ACC112 (cell line): ENCODE results near the gene LUC7L3.

Source experiments
- H2AFZ ChIP-seq: fragments of 200-600 bp; sonication (generic); one replicate; pipeline ENCODE4 v1.6.0; 2017; ENCODE audit warnings: antibody characterized with exemption, low read length; ENCODE audit not compliant: unreplicated experiment
- H3K27ac ChIP-seq: fragments of 200-600 bp; sonication (generic); 2 replicates; pipeline ENCODE4 v1.5.1; 2014; ENCODE audit warnings: low read depth, mild to moderate bottlenecking, antibody characterized with exemption, low read length, moderate library complexity
- H3K27me3 ChIP-seq: fragments of 200-600 bp; sonication (generic); 2 replicates; pipeline ENCODE4 v1.6.1; 2014; ENCODE audit warnings: mild to moderate bottlenecking, antibody characterized with exemption, low read length, moderate library complexity, mixed read lengths; ENCODE audit not compliant: insufficient read depth
- H3K36me3 ChIP-seq: fragments of 200-600 bp; sonication (generic); 2 replicates; pipeline ENCODE4 v1.6.1; 2016; ENCODE audit warnings: mild to moderate bottlenecking, antibody characterized with exemption, low read length, moderate library complexity, mixed read lengths; ENCODE audit not compliant: insufficient read depth
- H3K4me1 ChIP-seq: fragments of 200-600 bp; sonication (generic); one replicate; pipeline ENCODE4 v1.6.1; 2016; ENCODE audit warnings: low read length, mixed read lengths; ENCODE audit not compliant: insufficient read depth, unreplicated experiment, control insufficient read depth
- H3K4me3 ChIP-seq: fragments of 200-600 bp; sonication (generic); 2 replicates; pipeline ENCODE4 v1.5.1; 2014; ENCODE audit warnings: mild to moderate bottlenecking, low read depth, low read length
- H3K79me2 ChIP-seq: fragments of 200-600 bp; sonication (generic); one replicate; pipeline ENCODE4 v1.6.0; 2016; ENCODE audit warnings: low read length; ENCODE audit not compliant: control insufficient read depth, unreplicated experiment, insufficient read depth

Gene LUC7L3

DNA sequence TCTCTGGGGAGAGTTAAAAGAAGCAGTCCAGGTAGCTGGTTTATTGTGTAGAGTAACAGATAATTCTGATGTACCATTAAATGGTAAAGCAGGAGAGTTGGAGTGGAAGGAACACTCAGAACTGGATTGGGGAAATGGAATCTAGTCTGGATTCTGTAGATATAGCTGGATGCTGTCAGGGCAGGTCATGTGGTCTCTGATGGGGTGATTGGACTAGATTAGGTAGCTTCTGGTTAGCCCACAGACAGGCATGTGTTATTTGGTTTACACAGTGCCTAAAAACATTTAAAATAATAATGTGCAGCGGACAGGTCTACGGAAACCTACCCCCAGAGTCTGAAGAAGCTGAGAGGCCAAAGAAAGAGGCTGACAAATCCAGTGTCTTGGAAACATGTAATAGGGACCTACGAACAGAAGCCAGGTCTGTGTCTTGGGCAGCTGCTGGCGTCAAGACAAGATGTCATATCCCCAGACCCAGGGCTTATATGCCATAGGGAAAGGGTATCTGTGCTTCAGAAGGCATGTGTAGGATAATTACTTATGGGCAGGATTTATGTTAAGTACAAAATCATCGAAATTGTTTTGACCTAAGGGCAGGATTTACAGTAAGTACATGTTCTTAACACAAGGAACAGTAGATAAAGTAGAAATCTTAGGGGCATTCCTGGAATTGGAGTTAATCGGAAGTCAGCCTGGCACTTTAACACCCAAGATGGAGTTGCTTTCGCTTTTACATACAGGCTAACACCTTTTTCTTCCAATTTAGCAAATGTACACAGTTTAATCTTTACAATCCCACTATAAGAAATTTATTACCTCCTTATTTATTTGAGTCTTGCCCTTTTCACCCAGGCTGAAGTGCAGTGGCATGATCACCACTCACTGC, 12.4 kb downstream of the LUC7L3 start:
- peaks cover 6% of the 10 kb centered on the region for H3K4me1 ChIP-seq
- peaks cover 94% of the 10 kb centered on the region for H3K79me2 ChIP-seq
- H2AFZ ChIP-seq = no peak overlapping the region
- H3K4me3 ChIP-seq = no peak overlapping the region
- no peak overlapping the region for H3K27ac ChIP-seq
- H3K36me3 ChIP-seq = no peaks in the 10 kb centered on the region
- H3K27me3 ChIP-seq = no peaks in the 10 kb centered on the region

DNA sequence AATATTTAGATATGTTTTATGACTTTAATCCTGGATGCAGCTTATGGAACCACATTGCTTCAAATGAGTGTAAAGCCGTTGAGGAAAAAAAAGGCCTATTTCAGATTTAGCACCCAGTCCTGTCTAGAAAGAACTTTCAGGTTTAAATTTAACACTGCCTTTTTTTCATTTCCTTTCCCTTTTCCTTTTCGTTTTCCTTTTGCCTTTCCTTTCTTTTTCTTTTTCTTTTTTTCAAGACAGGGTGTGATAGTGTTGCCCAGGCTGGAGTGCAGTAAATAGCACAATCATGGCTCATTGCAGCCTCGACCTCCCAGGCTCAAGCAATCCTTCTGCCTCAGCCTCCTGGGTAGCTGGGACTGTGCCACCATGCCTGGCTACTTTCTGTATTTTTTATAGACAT, 15.9 kb downstream of the LUC7L3 start:
- H3K27me3 ChIP-seq = no peaks in the 10 kb centered on the region
- H3K4me3 ChIP-seq = no peak overlapping the region
- no peak overlapping the region for H2AFZ ChIP-seq
- peaks cover 3% of the 10 kb centered on the region for H3K4me1 ChIP-seq
- H3K36me3 ChIP-seq = peaks cover 15% of the 10 kb centered on the region
- no peak overlapping the region for H3K27ac ChIP-seq
- peaks cover 92% of the 10 kb centered on the region for H3K79me2 ChIP-seq

DNA sequence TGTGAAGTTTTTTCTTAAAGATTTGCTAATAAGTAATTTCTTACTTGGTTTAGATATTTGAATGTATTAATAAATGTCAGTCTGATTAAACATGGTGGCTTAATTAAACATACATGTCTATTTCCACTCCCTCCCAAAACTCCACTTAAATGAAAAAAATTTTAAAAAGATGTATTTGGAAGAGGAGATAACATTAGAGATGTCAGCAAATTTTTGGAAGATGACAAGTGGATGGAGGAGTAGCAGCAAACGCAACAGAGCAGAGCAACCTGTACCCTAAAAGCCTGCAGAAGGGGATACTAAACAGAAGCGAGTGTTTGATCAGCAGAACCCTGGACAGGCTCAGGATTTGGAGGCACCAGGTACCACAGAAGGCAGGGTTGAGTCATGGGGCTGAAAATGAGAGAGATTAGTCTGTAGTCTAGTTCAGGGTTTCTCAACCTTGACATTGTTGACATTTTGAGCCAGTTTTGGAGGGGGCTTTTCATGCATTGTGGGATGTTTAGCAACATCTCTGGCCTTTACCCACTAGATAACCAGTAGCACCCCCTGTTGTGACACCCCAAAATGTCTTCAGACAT, 17.8 kb downstream of the LUC7L3 start:
- H3K27ac ChIP-seq = no peak overlapping the region
- peaks cover 84% of the 10 kb centered on the region for H3K79me2 ChIP-seq
- no peaks in the 10 kb centered on the region for H3K4me1 ChIP-seq
- peaks cover 31% of the 10 kb centered on the region for H3K36me3 ChIP-seq
- H3K27me3 ChIP-seq = no peaks in the 10 kb centered on the region
- H2AFZ ChIP-seq = no peak overlapping the region
- no peak overlapping the region for H3K4me3 ChIP-seq

DNA sequence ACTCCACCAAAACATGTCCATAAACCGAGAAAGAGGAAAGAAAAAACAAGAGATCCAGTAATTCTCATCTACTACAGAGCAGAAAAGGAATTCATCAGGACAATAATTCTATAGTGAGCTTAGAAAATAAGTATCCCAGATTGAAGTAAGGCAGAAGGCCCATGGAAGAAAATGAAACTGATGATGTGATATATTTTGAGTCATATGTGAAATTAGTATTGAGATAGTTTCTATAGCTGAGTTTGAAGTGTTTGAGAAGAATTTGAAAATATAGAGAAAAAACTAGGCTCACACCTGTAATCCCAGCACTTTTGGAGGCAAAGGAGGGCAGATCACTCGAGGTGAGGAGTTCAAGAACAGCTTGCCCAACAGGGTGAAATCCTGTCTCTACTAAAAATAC, 19.7 kb downstream of the LUC7L3 start:
- no peaks in the 10 kb centered on the region for H3K4me1 ChIP-seq
- no peak overlapping the region for H2AFZ ChIP-seq
- no peak overlapping the region for H3K27ac ChIP-seq
- peaks cover 45% of the 10 kb centered on the region for H3K36me3 ChIP-seq
- no peak overlapping the region for H3K4me3 ChIP-seq
- no peaks in the 10 kb centered on the region for H3K27me3 ChIP-seq
- H3K79me2 ChIP-seq = peaks cover 69% of the 10 kb centered on the region

DNA sequence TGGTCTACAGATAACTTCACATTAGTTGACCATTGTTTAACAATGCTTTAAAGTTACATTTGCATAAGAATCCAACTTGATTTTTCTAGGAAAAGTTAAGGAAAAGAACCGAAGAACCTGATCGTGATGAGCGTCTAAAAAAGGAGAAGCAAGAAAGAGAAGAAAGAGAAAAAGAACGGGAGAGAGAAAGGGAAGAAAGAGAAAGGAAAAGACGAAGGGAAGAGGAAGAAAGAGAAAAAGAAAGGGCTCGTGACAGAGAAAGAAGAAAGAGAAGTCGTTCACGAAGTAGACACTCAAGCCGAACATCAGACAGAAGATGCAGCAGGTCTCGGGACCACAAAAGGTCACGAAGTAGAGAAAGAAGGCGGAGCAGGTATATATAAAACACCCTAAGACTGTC, 26.2 kb downstream of the LUC7L3 start:
- peaks cover 85% of the 10 kb centered on the region for H3K36me3 ChIP-seq
- no peaks in the 10 kb centered on the region for H3K27me3 ChIP-seq
- H3K4me1 ChIP-seq = no peaks in the 10 kb centered on the region
- peaks cover 11% of the 10 kb centered on the region for H3K79me2 ChIP-seq
- no peak overlapping the region for H3K27ac ChIP-seq
- H3K4me3 ChIP-seq = no peak overlapping the region
- no peak overlapping the region for H2AFZ ChIP-seq

DNA sequence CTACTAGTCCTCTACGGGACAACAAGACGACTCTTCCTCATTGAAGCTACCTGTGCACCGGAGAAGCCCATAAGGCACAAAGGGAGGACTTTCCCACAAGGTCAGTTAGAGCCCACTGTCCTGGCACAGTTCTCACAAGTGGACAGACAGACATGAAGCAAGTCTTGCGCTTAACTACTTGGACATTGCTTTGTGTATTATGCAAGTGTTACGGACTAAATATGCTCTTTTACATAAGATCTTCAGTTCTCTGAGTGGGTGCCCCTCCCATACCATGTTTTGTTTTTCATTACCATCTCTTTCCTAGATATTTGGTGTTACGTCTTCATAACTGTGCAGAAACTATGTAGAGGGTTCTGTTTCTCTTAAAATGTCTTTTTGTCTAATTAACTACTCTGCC, 29.8 kb downstream of the LUC7L3 start:
- H3K27ac ChIP-seq = no peak overlapping the region
- H3K4me3 ChIP-seq = no peak overlapping the region
- peaks cover 78% of the 10 kb centered on the region for H3K36me3 ChIP-seq
- no peaks in the 10 kb centered on the region for H3K27me3 ChIP-seq
- no peaks in the 10 kb centered on the region for H3K4me1 ChIP-seq
- no peaks in the 10 kb centered on the region for H3K79me2 ChIP-seq
- H2AFZ ChIP-seq = no peak overlapping the region

DNA sequence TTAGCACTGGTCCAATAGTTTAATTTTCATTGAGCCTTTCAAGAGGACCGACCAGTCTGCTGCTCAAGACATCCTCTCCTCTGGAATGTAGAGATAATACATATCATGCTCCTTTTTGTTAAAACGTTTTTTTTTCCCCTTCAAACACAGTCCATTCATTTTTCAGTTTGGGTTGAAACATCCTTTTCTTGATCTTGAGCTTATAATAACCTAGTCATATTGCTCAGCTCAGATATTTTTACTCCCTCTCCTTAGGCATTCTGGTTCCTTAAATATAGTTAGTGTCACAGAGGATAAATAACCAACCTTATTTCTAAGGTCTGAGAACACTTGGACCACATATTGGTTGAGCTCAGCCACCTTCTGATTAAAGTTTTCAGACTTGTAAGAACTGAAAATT, 35.1 kb downstream of the LUC7L3 start:
- H2AFZ ChIP-seq = no peak overlapping the region
- no peaks in the 10 kb centered on the region for H3K79me2 ChIP-seq
- H3K4me3 ChIP-seq = no peak overlapping the region
- H3K4me1 ChIP-seq = no peaks in the 10 kb centered on the region
- no peaks in the 10 kb centered on the region for H3K27me3 ChIP-seq
- no peak overlapping the region for H3K27ac ChIP-seq
- peaks cover 42% of the 10 kb centered on the region for H3K36me3 ChIP-seq

DNA sequence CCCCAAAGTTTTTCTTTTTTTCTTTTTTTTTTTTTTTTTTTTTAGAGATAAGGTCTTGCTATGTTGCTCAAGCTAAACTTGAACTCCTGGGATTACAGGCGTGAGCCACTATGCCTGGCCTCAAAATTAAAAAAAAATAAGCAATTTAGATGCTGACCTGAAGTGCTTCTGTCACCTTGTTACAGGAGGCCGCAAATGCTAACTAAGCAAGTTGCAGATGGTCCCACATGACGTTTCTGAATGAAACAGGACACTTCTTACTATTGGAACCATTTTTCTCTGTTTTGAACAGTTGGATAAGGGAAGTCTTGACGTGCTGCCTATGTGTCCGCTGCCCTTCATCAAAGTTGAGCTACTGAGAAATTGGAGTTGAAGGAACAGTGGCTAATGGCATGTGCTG, 39.1 kb downstream of the LUC7L3 start:
- no peak overlapping the region for H3K27ac ChIP-seq

DNA sequence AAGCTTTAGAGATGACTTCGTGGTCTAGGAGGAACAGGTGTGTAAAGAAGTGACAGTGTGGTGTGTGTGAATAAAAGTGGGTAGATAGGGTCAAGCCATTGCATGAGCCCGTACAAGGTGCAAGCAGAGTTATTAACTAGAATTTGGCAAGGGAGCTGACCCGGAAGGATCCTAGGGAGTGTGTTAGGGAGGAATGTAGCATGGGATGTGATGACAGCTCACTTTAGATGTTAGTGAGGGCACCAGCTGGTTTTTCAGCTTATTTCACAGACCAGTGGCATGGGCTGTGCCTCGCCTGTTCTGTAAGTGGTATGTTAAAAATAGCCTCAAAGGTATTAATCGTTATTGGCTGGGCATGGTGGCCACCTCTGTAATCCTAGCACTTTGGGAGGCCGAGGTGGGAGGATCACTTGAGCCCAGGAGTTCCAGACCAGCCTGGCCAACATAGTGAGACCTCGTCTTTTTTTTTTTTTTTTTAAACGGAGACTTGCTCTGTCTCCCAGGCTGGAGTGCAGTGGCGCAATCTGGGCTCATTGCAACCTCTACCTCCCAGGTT, 39.7 kb downstream of the LUC7L3 start:
- peaks cover 8% of the 10 kb centered on the region for H3K4me1 ChIP-seq
- H3K79me2 ChIP-seq = no peaks in the 10 kb centered on the region
- H3K27ac ChIP-seq = no peak overlapping the region
- H3K27me3 ChIP-seq = no peaks in the 10 kb centered on the region
- H3K4me3 ChIP-seq = no peak overlapping the region
- H2AFZ ChIP-seq = no peak overlapping the region
- H3K36me3 ChIP-seq = peaks cover 10% of the 10 kb centered on the region; the same call in 1 of the 2 replicates

More for the DNA sequence above, 39.1 kb downstream of the LUC7L3 start:
- Histone ChIP-seq H3K36me3 (peaks cover 16% of the 10 kb centered on the region), H3K4me3 (no peak overlapping the region), H2AFZ (no peak overlapping the region), H3K79me2 (no peaks in the 10 kb centered on the region), H3K27me3 (no peaks in the 10 kb centered on the region), H3K4me1 (peaks cover 3% of the 10 kb centered on the region)

DNA sequence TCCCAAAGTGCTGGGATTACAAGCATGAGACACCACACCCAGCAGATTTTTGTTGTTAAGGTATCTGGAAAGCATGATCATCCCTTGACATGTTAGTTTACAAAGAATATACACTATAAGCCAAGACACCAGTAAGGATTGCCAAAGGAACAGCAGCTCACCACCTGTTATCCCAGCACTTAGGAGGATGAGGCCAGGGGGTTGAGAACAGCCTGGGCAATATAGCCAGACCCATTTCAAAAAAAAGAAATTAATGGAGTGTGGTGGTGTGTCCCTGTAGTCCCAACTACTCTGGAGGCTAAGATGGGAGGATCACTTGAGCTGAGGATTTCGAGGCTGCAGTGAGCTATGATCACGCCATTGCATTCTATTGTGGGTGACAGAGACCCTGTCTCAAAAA, 42.8 kb downstream of the LUC7L3 start:
- Histone ChIP-seq H3K4me1 (peaks cover 9% of the 10 kb centered on the region), H2AFZ (no peak overlapping the region), H3K4me3 (no peak overlapping the region), H3K36me3 (no peaks in the 10 kb centered on the region), H3K27me3 (no peaks in the 10 kb centered on the region), H3K79me2 (no peaks in the 10 kb centered on the region), H3K27ac (no peak overlapping the region)
